ENCODE data around the gene HEATR3. TPM values are rescaled to one million over a fixed set of nuclear protein-coding genes. Genes with fewer than 3 reads are reported as not detected.

HEATR3 gene
- total RNA-seq, 1 experiment from 2014 or later: 14.6 TPM

GRCh38 chr16:50058091-50058771 is 7.5 kb upstream of the HEATR3 start:
- DNase-seq (ENCODE audit: low spot score): no peak

GRCh38 chr16:50059111-50059510 is 6.7 kb upstream of the HEATR3 start:
- no peak for DNase-seq (ENCODE audit: low spot score)

- no peak for DNase-seq (ENCODE audit: low spot score)
Observed at GRCh38 chr16:50059669-50060068, 6.1 kb upstream of the HEATR3 start.

- DNase-seq (ENCODE audit: low spot score): no peak
Observed at GRCh38 chr16:50061326-50061725, 4.4 kb upstream of the HEATR3 start.

GRCh38 chr16:50065241-50065623 is 538 bp upstream of the HEATR3 start:
- no peak for DNase-seq (ENCODE audit: low spot score)

GRCh38 chr16:50066482-50067289 is 916 bp downstream of the HEATR3 start:
- no peak for DNase-seq (ENCODE audit: low spot score)

GRCh38 chr16:50067290-50067853 is 1.6 kb downstream of the HEATR3 start:
- peak; percentile 39 for DNase-seq (ENCODE audit: low spot score)

GRCh38 chr16:50068550-50068949 is 2.8 kb downstream of the HEATR3 start:
- DNase-seq (ENCODE audit: low spot score): no peak

- no peak for DNase-seq (ENCODE audit: low spot score)
Observed at GRCh38 chr16:50069060-50069459, 3.3 kb downstream of the HEATR3 start.

- no peak for DNase-seq (ENCODE audit: low spot score)
Observed at GRCh38 chr16:50071075-50071671, 5.4 kb downstream of the HEATR3 start.

- DNase-seq (ENCODE audit: low spot score): no peak
Observed at GRCh38 chr16:50072730-50073129, 7.0 kb downstream of the HEATR3 start.

- no peak for DNase-seq (ENCODE audit: low spot score)
Observed at GRCh38 chr16:50079397-50080140, 13.8 kb downstream of the HEATR3 start.

GRCh38 chr16:50081428-50082018 is 15.8 kb downstream of the HEATR3 start:
- no peak for DNase-seq (ENCODE audit: low spot score)

- DNase-seq (ENCODE audit: low spot score): no peak
Observed at GRCh38 chr16:50083996-50084395, 18.2 kb downstream of the HEATR3 start.

GRCh38 chr16:50086176-50086575 is 20.4 kb downstream of the HEATR3 start:
- DNase-seq (ENCODE audit: low spot score): no peak

- DNase-seq (ENCODE audit: low spot score): no peak
Observed at GRCh38 chr16:50088302-50088701, 22.5 kb downstream of the HEATR3 start.

- no peak for DNase-seq (ENCODE audit: low spot score)
Observed at GRCh38 chr16:50092891-50093290, 27.1 kb downstream of the HEATR3 start.

- DNase-seq (ENCODE audit: low spot score): no peak
Observed at GRCh38 chr16:50093607-50094539, 28.1 kb downstream of the HEATR3 start.

GRCh38 chr16:50096791-50097190 is 31.0 kb downstream of the HEATR3 start:
- DNase-seq (ENCODE audit: low spot score): peak; percentile 11

GRCh38 chr16:50099957-50100648 is 34.3 kb downstream of the HEATR3 start:
- DNase-seq (ENCODE audit: low spot score): no peak
